CD14-positive monocyte (primary cell): ENCODE data around the gene GABBR2. TPM values are rescaled to one million over a fixed set of nuclear protein-coding genes. Genes with fewer than 3 reads are reported as not detected.

Experiments
- DNase-seq, 3 donors: peaks; one replicate each; pipeline ENCODE4 v3.0.0-alpha.2; 2011 to 2022
- H2AFZ ChIP-seq: 2 replicates; pipeline ENCODE4 v1.6.0; 2012; ENCODE audit warnings: mild to moderate bottlenecking, low read depth, low read length, inconsistent platforms; ENCODE audit not compliant: insufficient read depth, poor library complexity, severe bottlenecking
- H3K27ac ChIP-seq, 2 donors: 1 replicate in 1 of 2; 2 replicates in 1 of 2; pipeline ENCODE4 v1.5.1; 2012 to 2013; ENCODE audit warnings: low read length in 2 of 2, control low read depth in 1 of 2, inconsistent platforms in 1 of 2, low read depth in 1 of 2, mild to moderate bottlenecking in 1 of 2
- H3K27me3 ChIP-seq, 2 donors: one replicate each; pipeline versions ENCODE4 v1.6.0 to v1.6.1; 2011 to 2013; ENCODE audit warnings: low read length in 2 of 2; ENCODE audit not compliant: control insufficient read depth in 2 of 2, insufficient read depth in 2 of 2
- H3K36me3 ChIP-seq, 2 donors: replicated peaks in 1 of 2; 1 replicate in 1 of 2; 2 replicates in 1 of 2; pipeline versions ENCODE4 v1.5.1 to v1.6.1; 2012 to 2013; ENCODE audit warnings: low read length in 2 of 2, control low read depth in 1 of 2, inconsistent platforms in 1 of 2, mild to moderate bottlenecking in 1 of 2; ENCODE audit not compliant: insufficient read depth in 2 of 2, control insufficient read depth in 1 of 2
- H3K4me1 ChIP-seq, 2 donors: 1 replicate in 1 of 2; 2 replicates in 1 of 2; pipeline versions ENCODE4 v1.5.1 to v1.6.1; 2012 to 2013; ENCODE audit warnings: low read length in 2 of 2, control low read depth in 1 of 2, inconsistent platforms in 1 of 2, mild to moderate bottlenecking in 1 of 2, moderate library complexity in 1 of 2; ENCODE audit not compliant: insufficient read depth in 2 of 2, control insufficient read depth in 1 of 2
- H3K4me2 ChIP-seq: replicated peaks from 2 replicates; pipeline ENCODE3; 2012; ENCODE audit warnings: low read length, moderate library complexity, mild to moderate bottlenecking; ENCODE audit not compliant: poor library complexity, severe bottlenecking; ENCODE audit errors: extremely low read depth
- H3K4me3 ChIP-seq, 3 experiments: fragments of 200-600 bp in 1 of 3; sonication (generic) in 1 of 3; replicated peaks in 1 of 3; 1 replicate in 2 of 3; 2 replicates in 1 of 3; pipeline ENCODE4 v1.5.1; 2011 to 2013; ENCODE audit warnings: low read length in 3 of 3, mild to moderate bottlenecking in 3 of 3, control low read depth in 2 of 3, low read depth in 2 of 3, inconsistent platforms in 1 of 3, moderate library complexity in 1 of 3
- H3K79me2 ChIP-seq: 2 replicates; pipeline ENCODE4 v1.6.0; 2012; ENCODE audit warnings: mild to moderate bottlenecking, control low read depth, inconsistent platforms, low read length, moderate library complexity; ENCODE audit not compliant: insufficient read depth
- H3K9ac ChIP-seq: 2 replicates; pipeline ENCODE4 v1.6.0; 2017; ENCODE audit warnings: low read length, mild to moderate bottlenecking; ENCODE audit not compliant: insufficient read depth, poor library complexity, severe bottlenecking
- H3K9me3 ChIP-seq, 2 donors: replicated peaks in 1 of 2; 1 replicate in 1 of 2; 2 replicates in 1 of 2; pipeline versions ENCODE4 v1.5.1 to v1.6.1; 2012 to 2013; ENCODE audit warnings: low read length in 2 of 2, control low read depth in 1 of 2; ENCODE audit not compliant: control insufficient read depth in 1 of 2, insufficient read depth in 1 of 2
- H4K20me1 ChIP-seq: 2 replicates; pipeline ENCODE4 v1.6.0; 2012; ENCODE audit warnings: mild to moderate bottlenecking, low read length, control low read depth, moderate library complexity; ENCODE audit not compliant: insufficient read depth
- H3K27ac Mint-ChIP-seq, 7 donors: one replicate each; pipeline ENCODE4 v1.8.0; 2020; ENCODE audit warnings: mild to moderate bottlenecking in 7 of 7, mixed read lengths in 7 of 7, moderate library complexity in 6 of 7, inconsistent platforms in 2 of 7
- H3K27me3 Mint-ChIP-seq, 3 donors: one replicate each; pipeline ENCODE4 v1.8.0; 2021 to 2022; ENCODE audit warnings: low read depth in 3 of 3, mild to moderate bottlenecking in 3 of 3, mixed read lengths in 3 of 3, moderate library complexity in 3 of 3, inconsistent platforms in 1 of 3
- H3K36me3 Mint-ChIP-seq, 2 donors: one replicate each; pipeline ENCODE4 v1.8.0; 2020; ENCODE audit warnings: mixed read lengths in 2 of 2, inconsistent platforms in 1 of 2, mild to moderate bottlenecking in 1 of 2
- H3K4me1 Mint-ChIP-seq: one replicate; pipeline ENCODE4 v1.8.0; 2020; ENCODE audit warnings: mild to moderate bottlenecking, mixed read lengths
- H3K4me3 Mint-ChIP-seq, 2 donors: one replicate each; pipeline ENCODE4 v1.8.0; 2020; ENCODE audit warnings: mild to moderate bottlenecking in 2 of 2, mixed read lengths in 2 of 2, moderate library complexity in 1 of 2
- H3K9me3 Mint-ChIP-seq, 7 donors: one replicate each; pipeline ENCODE4 v1.8.0; 2020 to 2022; ENCODE audit warnings: mixed read lengths in 7 of 7, mild to moderate bottlenecking in 6 of 7, moderate library complexity in 6 of 7, inconsistent platforms in 2 of 7
- WGBS: methylation state at CpG from one replicate; pipeline ENCODE4 v1.1.5; 2013; ENCODE audit warnings: missing lambda C conversion rate; ENCODE audit not compliant: insufficient coverage; 5-methylcytosine and 5-hydroxymethylcytosine counted together
- intact Hi-C, 2 donors: fragments of 100-400 bp; cut with micrococcal nuclease; formaldehyde crosslinking; loops; one replicate each; pipeline versions ENCODE4 v1.15.0 to v1.15.1; 2023
- polyA plus RNA-seq, 3 donors: library from polyadenylated mRNA; depleted of rRNA in 1 of 3; unstranded in 2 of 3; stranded (reverse) in 1 of 3; fragments of 300-500 nt in 2 of 3; fragments of >200 nt in 1 of 3; fragmentation: Illumina TruSeq in 2 of 3; gene quantifications; 1 replicate in 2 of 3; 2 replicates in 1 of 3; pipeline ENCODE4 v1.2.3, GENCODE V29; 2012 to 2021
- TF ChIP-seq, protein P1 (sequence below): fragments of 200-600 bp; IDR thresholded peaks from one replicate; pipeline ENCODE4 v1.8.0; 2022; ENCODE audit warnings: antibody characterized with exemption, mild to moderate bottlenecking

The GABBR2 gene
- polyA plus RNA-seq, 3 donors: not detected

DNA sequence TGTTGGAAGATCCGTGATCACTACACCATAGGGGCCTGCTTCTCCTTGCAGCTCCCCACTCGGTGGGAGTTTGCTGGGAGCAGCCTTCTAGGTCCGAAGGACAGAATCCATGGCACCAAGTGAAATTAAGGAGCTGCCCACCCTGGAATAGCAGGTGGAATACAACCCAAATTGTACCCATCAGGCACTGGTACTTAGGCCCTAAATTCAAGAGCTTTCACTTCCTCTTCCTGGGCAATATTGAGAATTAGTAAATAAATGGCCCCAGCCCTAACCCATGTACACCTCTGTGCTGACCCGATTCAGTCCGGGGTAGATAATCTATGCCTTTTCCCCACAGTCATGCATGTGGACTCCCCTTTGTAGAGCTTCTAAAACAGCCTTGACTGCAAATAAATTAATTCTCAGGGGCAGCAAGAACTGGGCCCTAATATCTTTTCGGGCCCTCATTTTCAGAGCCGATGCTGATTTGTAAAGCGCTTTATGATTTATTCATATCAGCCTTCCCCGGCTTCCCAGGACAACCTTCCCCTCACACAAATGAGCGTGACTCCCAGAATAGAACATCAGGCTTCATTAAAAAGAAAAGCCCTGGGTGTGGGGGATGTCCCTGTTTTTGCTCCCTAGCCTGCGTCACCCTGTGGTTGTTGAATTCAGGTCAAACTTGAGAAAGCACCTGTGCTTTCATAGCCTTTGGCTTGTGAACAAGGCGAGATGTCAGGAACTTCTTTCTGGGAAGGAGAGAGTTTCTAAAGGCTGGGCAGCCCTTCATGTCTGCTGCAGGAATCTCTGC is 327.2 kb downstream of the GABBR2 start:
- Mint-ChIP-seq H3K27ac (no peak overlapping the region), H3K4me1 (no peaks in the 10 kb centered on the region), H3K27me3 (peaks cover under 1 to 3% (median 1%) of the 10 kb centered on the region in 3 donors), H3K4me3 (no peak overlapping the region), H3K9me3 (peaks cover 0 to 2% (median 0%) of the 10 kb centered on the region in 7 donors), H3K36me3 (no peaks in the 10 kb centered on the region)
- H2AFZ ChIP-seq: no peak overlapping the region
- H3K27me3 ChIP-seq: no peaks in the 10 kb centered on the region
- 94% methylated on average over 9 of the region's 12 CpGs for WGBS
- intact Hi-C loops: loop anchor here in 1 of 2 donors (10.0 kb wide), 1 partner anchor 57 kb away; no protein-coding TSS in a partner anchor
- H3K4me3 ChIP-seq: no peak overlapping the region
- TF ChIP-seq, protein P1, sequence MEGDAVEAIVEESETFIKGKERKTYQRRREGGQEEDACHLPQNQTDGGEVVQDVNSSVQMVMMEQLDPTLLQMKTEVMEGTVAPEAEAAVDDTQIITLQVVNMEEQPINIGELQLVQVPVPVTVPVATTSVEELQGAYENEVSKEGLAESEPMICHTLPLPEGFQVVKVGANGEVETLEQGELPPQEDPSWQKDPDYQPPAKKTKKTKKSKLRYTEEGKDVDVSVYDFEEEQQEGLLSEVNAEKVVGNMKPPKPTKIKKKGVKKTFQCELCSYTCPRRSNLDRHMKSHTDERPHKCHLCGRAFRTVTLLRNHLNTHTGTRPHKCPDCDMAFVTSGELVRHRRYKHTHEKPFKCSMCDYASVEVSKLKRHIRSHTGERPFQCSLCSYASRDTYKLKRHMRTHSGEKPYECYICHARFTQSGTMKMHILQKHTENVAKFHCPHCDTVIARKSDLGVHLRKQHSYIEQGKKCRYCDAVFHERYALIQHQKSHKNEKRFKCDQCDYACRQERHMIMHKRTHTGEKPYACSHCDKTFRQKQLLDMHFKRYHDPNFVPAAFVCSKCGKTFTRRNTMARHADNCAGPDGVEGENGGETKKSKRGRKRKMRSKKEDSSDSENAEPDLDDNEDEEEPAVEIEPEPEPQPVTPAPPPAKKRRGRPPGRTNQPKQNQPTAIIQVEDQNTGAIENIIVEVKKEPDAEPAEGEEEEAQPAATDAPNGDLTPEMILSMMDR: no peak
- no peak for DNase-seq
- H3K4me1 ChIP-seq: no peaks in the 10 kb centered on the region
- H3K36me3 ChIP-seq: no peaks in the 10 kb centered on the region
- H4K20me1 ChIP-seq: no peaks in the 10 kb centered on the region
- no peaks in the 10 kb centered on the region for H3K9me3 ChIP-seq
- H3K27ac ChIP-seq: no peak overlapping the region
- no peak overlapping the region for H3K9ac ChIP-seq
- no peaks in the 10 kb centered on the region for H3K79me2 ChIP-seq
- no peak overlapping the region for H3K4me2 ChIP-seq

DNA sequence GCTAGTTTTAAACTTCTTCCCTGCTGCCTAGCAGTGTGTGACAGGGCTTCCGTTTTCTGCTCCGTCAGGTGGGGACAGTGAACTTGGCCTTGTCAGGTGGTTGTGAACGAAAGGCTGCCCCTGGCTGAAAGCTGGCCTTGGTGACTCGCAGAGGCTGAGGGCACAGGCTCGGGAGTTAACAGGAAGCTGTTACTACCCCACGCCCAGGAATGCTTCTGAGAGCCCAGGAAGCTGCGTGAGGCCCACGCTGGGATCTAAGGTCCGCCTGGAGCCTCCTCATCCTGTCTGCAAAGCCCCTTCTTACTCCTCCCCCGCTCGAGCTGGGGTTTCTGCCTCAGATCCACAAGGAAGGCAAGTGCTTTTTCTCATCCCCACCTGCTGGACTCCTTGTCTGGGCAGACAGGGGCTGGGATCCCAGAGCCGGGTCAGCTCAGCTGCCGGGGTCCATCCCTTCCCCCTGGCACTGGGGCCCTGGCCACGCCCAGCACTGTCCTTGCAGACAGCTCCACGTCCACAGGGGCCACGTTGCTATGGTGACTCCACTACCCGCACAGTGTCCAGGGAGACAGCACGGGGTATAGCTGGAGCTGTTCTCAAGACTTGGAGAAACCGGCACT is 328.6 kb downstream of the GABBR2 start:
- Histone ChIP-seq H3K4me3 (no peak overlapping the region), H3K79me2 (no peaks in the 10 kb centered on the region), H3K36me3 (no peaks in the 10 kb centered on the region), H3K27ac (no peak overlapping the region), H2AFZ (no peak overlapping the region), H3K4me1 (no peaks in the 10 kb centered on the region), H3K9me3 (no peaks in the 10 kb centered on the region), H3K27me3 (no peaks in the 10 kb centered on the region), H4K20me1 (no peaks in the 10 kb centered on the region), H3K4me2 (no peak overlapping the region), H3K9ac (no peak overlapping the region)
- Mint-ChIP-seq H3K36me3 (no peaks in the 10 kb centered on the region), H3K27me3 (peaks cover 0 to 3% (median 1%) of the 10 kb centered on the region in 3 donors), H3K27ac (no peak overlapping the region), H3K9me3 (peaks cover 0 to 2% (median 0%) of the 10 kb centered on the region in 7 donors), H3K4me1 (no peaks in the 10 kb centered on the region), H3K4me3 (no peak overlapping the region)
- WGBS: 63% methylated on average over 19 of the region's 19 CpGs
- no peak for DNase-seq
- intact Hi-C loops: loop anchor here in 1 of 2 donors (10.0 kb wide), 1 partner anchor 55 kb away; no protein-coding TSS in a partner anchor
- TF ChIP-seq, protein P1: no peak
